GM12891 (cell line): Measurements from ENCODE around the gene G6PC3.

ENCODE experiments used
- POLR2AphosphoS5 ChIP-seq: IDR thresholded peaks from 2 replicates; pipeline ENCODE4 v1.6.1; 2011; ENCODE audit warnings: low read depth, low read length, control low read depth
- SPI1 ChIP-seq: IDR thresholded peaks from 2 replicates; pipeline ENCODE4 v1.6.1; 2011; ENCODE audit warnings: low read depth, low read length, control low read depth
- TAF1 ChIP-seq: IDR thresholded peaks from 2 replicates; pipeline ENCODE4 v1.6.1; 2011; ENCODE audit warnings: low read depth, low read length, control low read depth

DNA sequence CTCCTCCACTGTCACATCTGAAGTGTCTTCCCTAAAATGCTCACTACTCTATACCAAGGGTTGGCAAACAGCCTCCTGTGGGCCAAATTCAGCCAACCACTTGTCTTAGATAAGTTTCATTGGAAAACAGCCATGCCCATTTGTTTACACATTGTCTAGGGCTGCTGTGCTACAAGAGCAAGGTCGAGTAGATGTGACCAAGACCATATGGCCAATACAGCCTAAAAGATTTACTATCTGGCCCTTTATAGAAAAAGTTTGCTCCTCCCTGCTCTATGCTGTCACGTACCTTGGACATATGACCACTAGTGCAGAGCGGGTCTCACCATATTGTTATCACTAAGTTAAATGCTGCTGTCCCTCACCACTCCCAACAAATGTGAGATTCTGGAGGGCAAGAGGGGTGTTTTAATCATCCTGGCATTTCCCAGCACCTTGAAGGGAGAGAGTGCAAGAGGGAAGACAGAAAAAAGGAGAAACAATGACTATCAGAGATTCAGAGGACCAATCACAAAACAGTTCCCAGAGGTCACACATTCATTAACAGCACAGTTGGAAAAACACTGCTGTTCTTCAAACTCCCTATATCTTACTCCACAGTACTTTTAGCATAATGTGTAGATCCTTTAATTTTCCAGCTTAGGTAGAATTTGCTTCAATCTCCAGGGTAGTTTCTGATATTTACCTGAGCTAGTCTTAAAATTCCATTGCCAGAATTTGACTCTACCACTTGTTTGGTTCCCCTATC, 17.2 kb upstream of the G6PC3 start:
- no peak for TF ChIP-seq POLR2AphosphoS5
- TF ChIP-seq SPI1, result no peak
- no peak for TF ChIP-seq TAF1
